ENCODE measurements around the gene PTPRCAP. TPM values are rescaled to one million over a fixed set of nuclear protein-coding genes. Genes with fewer than 3 reads are reported as not detected.

PTPRCAP gene
- total and polyA plus RNA-seq, 2 donors from 2014 or later: 4.7 to 20.3 TPM

DNA sequence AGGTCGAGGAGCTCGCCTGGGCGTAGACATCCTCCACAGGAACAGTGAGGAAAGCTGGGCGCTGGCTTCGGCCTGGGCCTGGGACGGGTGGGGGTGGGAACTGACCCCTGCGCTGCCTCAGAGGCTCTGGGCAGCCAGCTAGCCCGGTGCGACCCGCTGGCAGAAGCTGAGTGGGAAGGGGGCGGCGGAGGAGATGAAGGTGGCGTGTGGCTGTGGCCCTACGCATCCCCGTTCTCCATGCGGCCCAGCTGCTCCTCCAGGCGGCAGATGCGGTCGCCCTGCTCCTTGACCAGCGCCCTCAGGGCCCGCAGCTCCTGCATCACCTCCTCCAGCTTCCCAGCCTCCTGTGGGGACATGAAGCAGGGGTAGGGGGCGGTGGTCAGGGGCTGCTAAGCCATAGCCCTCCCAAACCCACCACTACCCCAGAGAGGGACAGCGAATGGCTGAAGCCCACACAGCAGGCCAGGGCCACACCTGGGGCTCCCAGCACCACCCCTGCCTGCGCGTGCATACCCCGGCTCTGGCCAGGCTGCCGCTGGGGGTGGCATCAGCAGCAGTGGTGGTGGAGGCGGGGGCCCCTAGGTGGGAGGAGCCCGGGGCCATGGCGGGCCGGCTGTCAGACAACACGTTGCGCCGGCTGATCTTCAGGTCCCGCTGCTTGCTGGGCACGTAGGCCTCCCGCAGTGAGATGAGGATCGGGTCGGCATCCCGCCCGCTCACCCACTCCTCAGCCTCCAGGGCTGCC is 848 bp upstream of the PTPRCAP start:
- intact Hi-C loops (cut with DNase I): no loop called here
- H3K4me1 ChIP-seq (ENCODE audit: control insufficient read depth in 2 of 3, insufficient read depth in 2 of 3, low read depth in 1 of 3, low read length in 3 of 3): peaks cover 0 to 14% (median 0%) of the 10 kb centered on the region in 3 donors
- DNase-seq (peak in 2 of 5 donors; percentile 48 to 91), FAIRE-seq (no peak)
- no peak overlapping the region for H3K4me3 ChIP-seq (ENCODE audit: low read length in 3 of 3)
- H3K9ac ChIP-seq (ENCODE audit: low read length in 3 of 3): no peak overlapping the region
- H3K27ac ChIP-seq (ENCODE audit: low read depth in 2 of 2, low read length in 2 of 2): no peak overlapping the region
- H3K27me3 ChIP-seq (ENCODE audit: control insufficient read depth, insufficient read depth, low read length): no peaks in the 10 kb centered on the region
- H3K9me3 ChIP-seq (ENCODE audit: control insufficient read depth in 2 of 3, insufficient read depth in 1 of 3, low read length in 3 of 3): no peaks in the 10 kb centered on the region
- H3K36me3 ChIP-seq (ENCODE audit: control insufficient read depth in 2 of 3, insufficient read depth in 3 of 3, low read length in 3 of 3): peaks cover 0 to 6% (median 2%) of the 10 kb centered on the region in 3 donors
- TF ChIP-seq, protein P1, sequence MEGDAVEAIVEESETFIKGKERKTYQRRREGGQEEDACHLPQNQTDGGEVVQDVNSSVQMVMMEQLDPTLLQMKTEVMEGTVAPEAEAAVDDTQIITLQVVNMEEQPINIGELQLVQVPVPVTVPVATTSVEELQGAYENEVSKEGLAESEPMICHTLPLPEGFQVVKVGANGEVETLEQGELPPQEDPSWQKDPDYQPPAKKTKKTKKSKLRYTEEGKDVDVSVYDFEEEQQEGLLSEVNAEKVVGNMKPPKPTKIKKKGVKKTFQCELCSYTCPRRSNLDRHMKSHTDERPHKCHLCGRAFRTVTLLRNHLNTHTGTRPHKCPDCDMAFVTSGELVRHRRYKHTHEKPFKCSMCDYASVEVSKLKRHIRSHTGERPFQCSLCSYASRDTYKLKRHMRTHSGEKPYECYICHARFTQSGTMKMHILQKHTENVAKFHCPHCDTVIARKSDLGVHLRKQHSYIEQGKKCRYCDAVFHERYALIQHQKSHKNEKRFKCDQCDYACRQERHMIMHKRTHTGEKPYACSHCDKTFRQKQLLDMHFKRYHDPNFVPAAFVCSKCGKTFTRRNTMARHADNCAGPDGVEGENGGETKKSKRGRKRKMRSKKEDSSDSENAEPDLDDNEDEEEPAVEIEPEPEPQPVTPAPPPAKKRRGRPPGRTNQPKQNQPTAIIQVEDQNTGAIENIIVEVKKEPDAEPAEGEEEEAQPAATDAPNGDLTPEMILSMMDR (IDR thresholded peaks at IDR 0.05; ENCODE audit: borderline replicate concordance, extremely low read depth, insufficient read depth): no peak

DNA sequence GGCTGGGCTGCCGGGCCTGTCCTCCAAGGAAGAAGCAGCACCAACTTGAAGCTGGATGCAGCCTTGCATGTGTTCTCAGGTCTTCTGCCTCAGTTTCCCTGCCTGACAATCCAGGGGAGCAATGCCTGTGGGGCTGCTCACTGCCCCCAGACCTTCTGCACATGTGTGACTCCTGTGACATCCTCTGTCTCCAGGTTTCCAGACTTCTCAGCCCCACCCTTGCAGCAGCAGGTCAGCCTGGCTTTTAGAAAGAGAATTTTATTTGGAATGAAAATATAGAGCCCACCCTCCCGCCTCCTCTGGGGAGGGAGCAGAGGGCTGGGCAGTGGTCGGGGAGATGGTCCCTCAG is 301 bp upstream of the PTPRCAP start:
- intact Hi-C loops (cut with DNase I): no loop called here
- Histone ChIP-seq H3K27me3 (ENCODE audit: control insufficient read depth, insufficient read depth, low read length) (no peaks in the 10 kb centered on the region), H3K9me3 (ENCODE audit: control insufficient read depth in 2 of 3, insufficient read depth in 1 of 3, low read length in 3 of 3) (no peaks in the 10 kb centered on the region), H3K4me1 (ENCODE audit: control insufficient read depth in 2 of 3, insufficient read depth in 2 of 3, low read depth in 1 of 3, low read length in 3 of 3) (peaks cover 0 to 14% (median 0%) of the 10 kb centered on the region in 3 donors), H3K36me3 (ENCODE audit: control insufficient read depth in 2 of 3, insufficient read depth in 3 of 3, low read length in 3 of 3) (peaks cover 0 to 9% (median 2%) of the 10 kb centered on the region in 3 donors), H3K27ac (ENCODE audit: low read depth in 2 of 2, low read length in 2 of 2) (no peak overlapping the region), H3K4me3 (ENCODE audit: low read length in 3 of 3) (no peak overlapping the region), H3K9ac (ENCODE audit: low read length in 3 of 3) (no peak overlapping the region)
- FAIRE-seq (no peak), DNase-seq (no peak)
- TF ChIP-seq, protein P1 (IDR thresholded peaks at IDR 0.05; ENCODE audit: borderline replicate concordance, extremely low read depth, insufficient read depth): no peak

DNA sequence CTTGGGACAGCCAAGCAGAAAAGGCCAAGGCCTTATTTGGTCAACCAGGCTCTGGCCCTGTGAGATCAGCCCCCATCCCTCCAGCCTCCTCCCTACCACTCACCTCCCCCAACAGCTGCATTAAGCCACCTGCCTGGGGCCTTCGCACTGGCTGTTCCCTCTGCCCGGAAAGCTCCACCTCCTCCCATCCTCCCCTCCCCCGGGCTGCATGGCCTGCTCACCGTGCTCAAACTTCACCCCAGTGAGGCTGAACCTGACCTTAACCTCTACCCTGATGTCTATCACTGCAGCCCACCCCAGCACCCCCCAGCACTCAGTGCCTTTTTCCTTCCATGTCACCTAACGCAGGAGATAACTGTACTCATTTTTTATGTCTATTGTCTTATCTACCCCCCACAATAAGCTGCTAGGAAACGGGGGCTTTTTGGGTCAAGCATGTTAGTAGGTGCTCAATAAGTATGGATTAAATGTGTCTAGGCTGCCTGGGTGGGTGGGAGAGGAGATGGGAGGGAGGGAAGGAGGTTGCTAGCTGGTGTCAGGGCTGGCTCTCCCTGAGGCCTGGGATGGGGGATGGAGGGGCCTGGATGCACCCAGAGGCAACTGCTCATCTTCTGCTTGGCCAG is 912 bp downstream of the PTPRCAP start:
- no peak for FAIRE-seq
- H3K36me3 ChIP-seq (ENCODE audit: control insufficient read depth in 2 of 3, insufficient read depth in 3 of 3, low read length in 3 of 3): peaks cover 0 to 9% (median 7%) of the 10 kb centered on the region in 3 donors

More for the DNA sequence above, 912 bp downstream of the PTPRCAP start:
- no peak overlapping the region for H3K27ac ChIP-seq (ENCODE audit: low read depth in 2 of 2, low read length in 2 of 2)
- H3K4me3 ChIP-seq (ENCODE audit: low read length in 3 of 3): no peak overlapping the region
- peaks cover 0 to 4% (median 0%) of the 10 kb centered on the region in 3 donors for H3K4me1 ChIP-seq (ENCODE audit: control insufficient read depth in 2 of 3, insufficient read depth in 2 of 3, low read depth in 1 of 3, low read length in 3 of 3)
- H3K9ac ChIP-seq (ENCODE audit: low read length in 3 of 3): no peak overlapping the region
- no peaks in the 10 kb centered on the region for H3K27me3 ChIP-seq (ENCODE audit: control insufficient read depth, insufficient read depth, low read length)
- H3K9me3 ChIP-seq (ENCODE audit: control insufficient read depth in 2 of 3, insufficient read depth in 1 of 3, low read length in 3 of 3): no peaks in the 10 kb centered on the region
- DNase-seq: peak in 1 of 5 donors; percentile 78
- intact Hi-C loops (cut with DNase I): no loop called here
- TF ChIP-seq, protein P1 (IDR thresholded peaks at IDR 0.05; ENCODE audit: borderline replicate concordance, extremely low read depth, insufficient read depth): no peak

Data from kidney (tissue), 14 donors.